Eye (tissue), 1 donor: ENCODE data around the gene KIF9.
"Not testable (repeated sequence)": the region's sequence is repeated elsewhere in the genome, so short reads cannot be mapped to it uniquely, and the experiment has no call there.

Experiments used
- DNase-seq: peaks from one replicate; pipeline ENCODE4 v3.0.0-alpha.2; 2015

Gene KIF9

DNA sequence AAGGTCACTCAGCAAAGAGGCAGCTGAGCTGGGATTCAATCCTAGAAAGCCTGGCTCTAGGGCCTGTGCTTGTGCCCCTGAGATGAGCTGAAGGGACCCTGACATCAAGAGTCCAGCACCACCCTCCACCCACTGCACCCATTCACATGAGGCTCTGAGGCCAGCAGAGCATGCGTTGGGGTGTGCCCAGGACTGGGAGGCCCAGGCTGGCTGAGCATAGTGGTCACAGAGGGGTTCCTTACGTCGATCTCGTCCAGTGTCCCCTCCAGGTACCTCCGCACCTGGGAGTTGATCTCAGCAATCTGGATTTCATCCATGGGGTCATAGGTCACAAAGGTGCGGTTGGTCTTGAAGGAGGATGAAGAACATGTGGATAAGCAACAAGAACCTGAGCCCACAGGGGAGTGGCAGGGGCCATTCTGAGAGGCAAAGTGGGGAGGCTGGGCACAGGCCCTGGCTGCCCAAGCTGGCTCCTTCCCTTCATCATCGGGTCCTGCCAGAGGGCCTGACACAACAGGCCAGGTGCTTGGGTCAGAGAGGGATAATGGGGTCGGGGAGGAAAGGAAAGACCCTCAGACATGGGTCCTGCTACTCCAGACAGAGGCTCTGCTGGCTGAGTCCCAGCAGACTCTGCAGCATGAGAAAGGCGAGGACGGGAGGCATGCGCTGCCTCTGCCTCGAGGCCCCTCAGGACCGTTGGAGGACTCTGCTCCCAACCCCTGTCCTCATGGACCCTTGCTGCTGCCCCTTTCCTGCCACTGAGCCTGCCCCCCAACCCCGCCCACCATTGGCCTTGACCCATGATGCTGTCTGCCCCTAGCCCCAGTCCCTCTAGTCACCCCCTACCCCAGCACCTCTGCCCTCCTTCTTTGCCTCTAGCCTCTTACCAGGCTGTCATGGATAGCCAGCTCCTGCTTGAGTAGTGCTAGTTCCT lies 35.2 kb downstream of the KIF9 start:
- DNase-seq = no peak

DNA sequence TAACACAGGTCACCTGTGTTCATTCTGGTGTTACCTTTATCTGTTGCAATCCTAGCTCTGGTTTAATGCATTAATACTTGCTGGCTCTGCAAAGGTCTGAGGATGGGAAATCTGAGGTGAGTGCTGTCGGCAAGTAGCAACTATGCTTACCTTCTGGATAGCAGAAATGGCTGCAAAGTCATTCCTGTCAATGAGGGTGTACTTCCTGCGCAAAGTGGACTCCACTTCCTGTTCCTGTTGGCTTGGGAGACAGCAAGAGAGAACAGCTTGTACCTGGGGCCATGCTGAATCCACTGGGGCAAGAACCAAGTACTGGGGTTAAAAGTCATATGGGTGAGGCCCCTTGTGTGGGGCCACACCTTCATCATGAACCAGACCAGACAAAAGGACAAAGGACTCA lies 37.3 kb downstream of the KIF9 start:
- DNase-seq = no peak

DNA sequence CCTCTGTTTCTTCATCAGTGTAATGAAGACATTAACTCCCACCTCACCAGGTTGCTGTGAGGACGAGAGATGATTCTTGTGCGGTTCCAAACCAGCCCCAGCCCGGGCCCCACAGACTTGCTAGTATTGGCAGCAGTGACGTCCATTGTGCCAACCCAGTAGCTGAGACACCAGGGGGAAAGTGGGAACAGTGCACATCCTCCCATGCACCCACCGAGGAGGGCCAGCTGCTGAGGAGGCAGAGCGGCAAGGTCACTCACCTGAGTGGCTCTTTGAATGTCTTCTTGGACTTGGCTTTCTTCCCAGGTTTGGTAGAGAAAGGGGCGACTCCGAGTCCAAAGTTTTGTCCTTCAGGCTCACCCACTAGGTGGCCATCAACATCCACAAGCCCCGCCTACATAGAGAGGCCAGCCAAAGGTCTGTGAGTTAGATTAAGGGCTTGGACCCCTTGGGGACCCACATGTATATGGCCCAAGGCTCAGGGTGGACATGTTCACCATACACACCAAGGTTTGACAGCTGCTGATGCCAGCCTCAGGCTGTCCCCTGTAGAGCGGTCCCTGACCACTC lies 38.0 kb downstream of the KIF9 start:
- DNase-seq = no peak

DNA sequence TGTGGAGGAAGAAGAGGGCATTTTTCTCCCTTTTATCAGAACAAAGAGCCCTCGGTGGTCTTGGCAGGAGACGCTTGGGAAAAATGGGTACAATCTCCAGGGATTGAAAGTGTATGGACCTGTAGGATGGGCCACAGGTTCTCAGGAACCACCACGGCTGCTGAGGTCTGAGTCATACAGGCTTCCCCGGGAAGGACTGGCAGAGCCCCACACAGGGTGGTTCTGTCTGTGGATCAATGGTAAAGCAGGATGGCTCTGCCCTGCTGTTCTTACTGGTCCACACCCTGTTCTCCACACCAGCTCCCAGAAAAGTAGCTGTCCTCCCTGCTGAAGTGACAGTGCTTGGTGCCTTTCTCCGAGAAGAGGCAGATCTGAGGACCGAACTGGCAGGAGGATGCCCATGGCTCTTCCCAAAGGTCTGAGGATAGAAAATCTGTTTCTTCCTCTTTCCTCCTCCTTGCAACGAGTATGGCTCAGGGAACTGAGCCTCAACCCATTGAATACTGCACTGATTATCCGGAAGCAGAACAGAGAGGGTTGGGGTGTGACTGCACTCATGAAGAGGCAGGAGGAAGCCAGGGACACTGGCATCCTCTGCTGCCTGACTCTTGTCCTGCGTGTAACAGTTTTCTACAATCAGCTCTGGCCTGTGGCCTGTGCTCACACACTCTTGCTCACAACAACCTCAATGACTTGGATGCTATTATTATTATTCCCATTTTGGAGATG lies 39.0 kb downstream of the KIF9 start:
- no peak for DNase-seq

DNA sequence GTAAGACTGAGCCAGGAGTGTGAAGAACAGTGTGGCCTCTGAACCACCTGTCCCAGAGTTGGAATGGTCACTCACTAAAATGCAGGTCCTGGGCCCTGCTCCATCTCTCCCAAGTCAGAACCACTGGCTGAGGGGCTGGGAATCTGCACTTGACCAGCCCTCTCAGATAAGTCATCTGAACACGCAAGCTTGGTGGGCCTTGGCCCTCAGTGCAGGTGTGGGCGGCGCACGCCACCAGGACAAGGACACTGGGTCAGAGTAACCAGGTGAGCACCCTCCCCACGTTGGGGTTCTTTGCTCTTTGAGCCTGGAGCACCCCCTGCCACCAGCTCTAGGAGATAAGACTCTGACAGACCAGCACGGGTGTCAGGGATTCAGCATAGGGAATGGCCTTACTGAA lies 42.7 kb downstream of the KIF9 start:
- DNase-seq = no peak

DNA sequence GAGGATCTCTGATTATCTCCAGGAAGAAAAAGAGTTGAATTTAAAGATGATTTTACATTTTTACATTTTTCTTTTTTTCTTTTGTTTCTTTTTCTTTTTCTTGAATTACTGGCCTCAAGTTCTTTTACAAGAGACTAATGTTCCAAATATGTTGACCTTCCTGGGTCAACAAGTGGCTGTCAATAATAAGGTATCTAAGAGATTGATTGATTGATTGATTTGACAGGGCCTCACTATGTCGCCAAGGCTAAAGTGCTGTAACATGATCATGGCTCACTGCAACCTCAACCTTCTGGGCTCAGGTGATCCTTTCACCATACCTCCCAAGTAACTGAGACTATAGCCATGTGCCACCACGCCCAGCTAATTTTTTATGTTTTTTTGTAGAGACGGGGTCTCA lies 44.6 kb downstream of the KIF9 start:
- no peak for DNase-seq

DNA sequence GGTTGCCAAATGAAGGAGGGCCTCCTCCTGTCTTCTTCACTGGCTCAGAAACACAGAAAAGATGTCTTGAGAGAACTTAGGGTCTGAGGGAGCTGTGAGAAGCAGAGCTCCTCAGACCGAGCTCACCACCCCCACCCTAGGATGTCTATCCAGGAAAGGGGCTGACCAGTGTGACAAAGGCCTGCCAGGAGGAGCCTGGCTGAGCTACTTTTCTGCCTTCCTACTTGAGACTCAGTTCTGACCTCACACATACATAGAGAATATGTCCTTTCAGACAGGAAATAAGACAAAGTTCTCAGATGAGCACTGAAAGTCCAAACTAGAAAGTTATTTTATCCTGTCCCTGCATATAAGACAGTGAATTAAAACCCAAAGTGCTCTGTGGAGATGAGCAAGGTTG lies 54.5 kb downstream of the KIF9 start:
- no peak for DNase-seq

DNA sequence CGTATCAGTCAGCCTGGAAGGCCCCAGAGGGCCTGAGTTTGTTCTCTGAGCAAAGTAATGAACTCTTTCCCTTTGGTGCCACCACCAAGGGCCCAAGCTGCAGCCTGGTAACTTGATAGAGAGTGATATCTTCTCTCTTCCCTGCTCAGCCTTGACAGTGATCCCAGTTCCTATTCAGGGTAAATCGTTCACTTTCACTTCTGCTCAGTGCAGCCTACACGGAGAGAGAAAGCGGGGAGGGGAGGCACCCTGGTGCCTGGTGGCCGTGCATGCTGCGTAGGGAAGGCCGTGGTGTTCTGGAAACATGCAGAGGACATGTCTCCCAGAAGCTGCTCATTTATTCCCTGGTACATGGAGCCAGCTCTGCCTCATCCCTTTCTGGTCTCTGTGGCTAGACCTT lies 54.9 kb downstream of the KIF9 start:
- no peak for DNase-seq

DNA sequence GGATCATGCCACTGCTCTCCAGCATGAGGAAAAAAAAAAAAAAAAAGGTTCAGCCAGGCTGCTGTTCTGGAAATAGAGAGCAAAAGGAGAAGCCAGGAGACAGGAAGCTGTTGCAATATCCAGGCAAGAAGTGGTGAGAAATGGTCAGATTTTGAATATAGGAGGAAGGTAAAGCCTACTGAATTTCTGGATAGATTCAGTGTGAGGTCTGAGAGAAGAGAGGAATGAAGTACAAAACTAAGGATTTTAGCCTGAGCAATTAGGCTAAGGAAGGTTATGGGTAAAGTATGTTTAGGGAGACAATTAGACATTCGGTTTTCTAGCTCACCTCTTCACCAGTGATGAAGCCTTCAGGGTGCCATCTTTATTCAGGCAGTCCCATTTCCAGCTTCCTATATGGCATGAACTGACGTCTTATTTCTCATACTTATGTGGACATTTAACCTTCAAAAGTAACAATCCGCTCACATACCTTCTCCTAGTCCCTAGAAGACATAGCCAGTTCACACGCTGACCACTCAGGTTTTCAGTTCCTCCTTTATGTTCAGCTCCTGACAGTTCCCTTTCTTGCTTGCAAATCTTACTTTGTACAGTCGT lies 57.2 kb downstream of the KIF9 start:
- DNase-seq = no peak

DNA sequence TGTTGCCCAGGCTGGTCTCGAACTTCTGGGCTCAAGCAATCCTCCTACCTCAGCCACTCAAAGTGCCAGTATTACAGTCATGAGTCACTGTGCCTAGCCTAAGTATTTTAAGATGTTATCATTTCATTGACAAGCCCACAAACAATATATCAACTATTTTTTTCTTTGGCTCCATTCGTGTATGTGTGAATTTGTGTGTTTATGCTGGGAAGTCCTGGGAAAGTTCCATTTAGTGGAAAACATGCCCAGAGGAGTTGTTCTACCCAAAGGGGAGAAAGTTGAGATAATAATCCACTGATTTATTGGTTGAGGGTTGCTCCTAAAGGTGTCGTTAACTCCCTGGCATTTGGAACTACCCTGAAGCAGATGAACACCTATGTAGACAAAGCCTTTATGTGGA lies 58.8 kb downstream of the KIF9 start:
- DNase-seq = no peak

DNA sequence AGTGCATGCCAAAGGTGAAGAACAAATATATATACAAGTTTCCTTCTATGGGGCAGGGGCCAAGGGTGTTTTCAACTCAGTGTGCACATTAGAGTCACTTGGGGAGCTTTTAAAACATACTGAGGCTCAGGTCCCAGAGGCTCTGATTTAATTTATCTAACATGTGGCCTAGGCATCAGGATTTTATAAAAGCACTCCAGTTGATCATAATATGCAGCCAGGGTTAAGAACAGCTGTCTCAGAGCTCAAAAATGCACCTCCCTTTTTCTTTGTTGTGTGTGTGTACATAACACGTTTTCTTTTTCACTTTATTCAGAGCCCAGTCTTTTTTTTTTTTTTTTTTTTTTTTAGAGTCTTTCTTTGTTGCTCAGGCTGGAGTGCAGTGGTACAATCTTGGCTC lies 60.8 kb downstream of the KIF9 start:
- no peak for DNase-seq

DNA sequence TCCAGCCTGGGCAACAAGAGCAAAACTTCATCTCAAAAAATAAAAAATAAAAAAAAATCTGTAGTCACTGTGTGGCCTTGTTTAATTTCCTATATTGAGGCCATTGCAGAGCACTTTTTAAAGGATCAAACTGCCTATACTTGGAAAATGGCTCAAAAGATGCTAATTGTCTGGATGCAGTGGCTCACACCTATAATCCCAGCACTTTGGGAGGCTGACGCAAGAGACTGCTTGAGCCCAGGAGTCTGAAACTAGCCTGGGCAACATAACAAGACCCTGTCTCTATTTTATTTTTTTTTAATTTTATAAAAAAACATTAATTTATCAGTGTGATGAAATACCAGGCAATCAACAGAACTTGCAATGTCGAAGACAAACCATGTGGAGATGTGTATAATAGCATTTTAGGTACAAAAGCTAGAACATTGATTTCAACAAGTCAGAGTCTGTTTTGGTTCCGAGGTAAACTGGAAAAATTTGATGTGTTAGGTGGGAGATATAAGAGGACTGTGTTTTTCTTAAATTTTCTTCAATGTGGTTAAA lies 71.7 kb downstream of the KIF9 start:
- DNase-seq = no peak

DNA sequence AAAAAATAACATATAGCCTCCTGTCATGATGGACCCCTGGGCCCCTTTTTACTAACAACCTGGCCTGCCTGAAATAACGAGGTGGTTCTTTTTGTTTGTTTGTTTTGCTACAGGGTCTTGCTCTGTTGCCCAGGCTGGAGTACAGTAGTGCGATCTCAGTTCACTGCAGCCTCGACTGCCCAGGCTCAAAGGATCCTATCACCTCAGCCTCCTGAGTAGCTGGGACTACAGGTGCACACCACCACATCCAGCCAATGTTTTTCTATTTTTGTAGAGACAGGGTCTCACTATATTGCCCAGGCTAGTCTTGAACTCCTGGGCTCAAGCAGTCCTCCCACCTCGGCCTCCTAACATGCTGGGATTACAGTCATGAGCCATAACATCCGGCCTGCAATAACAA lies 76.6 kb downstream of the KIF9 start:
- DNase-seq = not testable (repeated sequence)

DNA sequence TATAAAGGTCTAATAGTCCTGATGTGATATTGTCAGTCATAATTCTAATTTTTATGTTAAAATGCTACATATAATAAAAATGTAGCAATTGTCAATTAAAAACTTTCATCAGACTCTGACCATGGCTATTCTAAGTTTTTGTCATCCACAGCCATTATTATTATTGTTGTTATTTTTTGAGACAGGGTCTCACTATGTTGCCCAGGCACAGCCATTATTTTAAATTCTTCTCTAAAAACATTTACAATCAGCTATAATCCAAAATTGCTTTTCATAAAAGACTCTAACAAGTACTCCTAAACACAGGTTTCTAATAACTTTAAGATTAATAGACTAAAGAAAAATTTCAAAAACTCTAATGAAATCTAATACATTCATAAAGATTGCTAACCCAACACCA lies 77.7 kb downstream of the KIF9 start:
- DNase-seq = no peak

DNA sequence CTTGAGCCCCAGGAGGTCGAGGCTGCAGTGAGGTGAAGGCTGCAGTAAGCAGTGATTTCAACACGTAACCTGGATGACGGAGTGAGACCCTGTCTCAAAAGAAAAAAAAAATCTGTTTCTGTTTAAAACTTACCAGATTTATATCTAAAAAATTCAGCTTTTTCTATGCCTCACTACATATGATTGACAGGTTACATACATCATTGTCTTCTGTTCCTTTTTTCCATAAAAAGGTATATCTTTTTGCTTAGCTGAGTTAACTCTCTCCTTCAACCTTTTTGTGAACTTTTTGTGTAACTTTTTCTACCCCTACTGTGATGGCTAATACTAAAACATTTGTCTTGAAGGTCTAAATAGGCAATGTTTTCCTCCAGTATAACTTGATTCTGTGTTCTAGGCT lies 80.1 kb downstream of the KIF9 start:
- DNase-seq = no peak

DNA sequence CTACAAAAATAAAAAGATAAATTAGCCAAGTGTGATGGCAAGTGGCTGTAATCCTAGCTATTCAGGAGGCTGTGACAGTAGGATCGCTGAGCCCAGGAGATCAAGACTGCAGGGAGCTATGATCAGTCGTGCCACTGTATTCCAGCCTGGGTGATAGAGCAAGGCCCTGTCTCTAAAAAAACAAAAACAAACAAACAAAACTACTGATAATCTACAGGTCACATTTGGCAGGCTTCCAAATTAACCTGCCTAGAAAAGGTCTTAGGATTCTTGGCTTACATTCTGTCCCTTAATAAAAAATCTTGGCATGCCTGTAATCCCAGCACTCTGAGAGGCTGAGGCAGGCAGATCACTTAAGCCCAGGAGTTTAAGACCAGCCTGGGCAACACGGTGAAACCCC lies 85.3 kb downstream of the KIF9 start:
- DNase-seq = no peak

DNA sequence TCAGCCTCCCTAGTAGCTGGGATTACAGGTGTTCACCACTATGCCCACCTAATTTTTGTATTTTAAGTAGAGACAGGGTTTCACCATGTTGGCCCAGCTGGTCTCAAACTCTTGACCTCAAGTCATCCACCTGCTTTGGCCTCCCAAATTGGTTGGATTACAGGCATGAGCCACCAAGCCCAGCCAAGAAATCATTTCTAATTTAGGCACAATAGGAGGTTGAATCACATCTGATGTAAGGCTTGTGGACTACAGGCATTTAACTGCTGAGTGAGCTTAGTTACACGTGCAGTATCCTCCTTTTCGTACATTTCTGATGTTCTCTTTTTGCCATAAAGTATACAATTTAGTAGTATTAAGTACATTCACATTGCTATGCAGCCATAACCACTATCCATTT lies 87.6 kb downstream of the KIF9 start:
- DNase-seq = no peak

DNA sequence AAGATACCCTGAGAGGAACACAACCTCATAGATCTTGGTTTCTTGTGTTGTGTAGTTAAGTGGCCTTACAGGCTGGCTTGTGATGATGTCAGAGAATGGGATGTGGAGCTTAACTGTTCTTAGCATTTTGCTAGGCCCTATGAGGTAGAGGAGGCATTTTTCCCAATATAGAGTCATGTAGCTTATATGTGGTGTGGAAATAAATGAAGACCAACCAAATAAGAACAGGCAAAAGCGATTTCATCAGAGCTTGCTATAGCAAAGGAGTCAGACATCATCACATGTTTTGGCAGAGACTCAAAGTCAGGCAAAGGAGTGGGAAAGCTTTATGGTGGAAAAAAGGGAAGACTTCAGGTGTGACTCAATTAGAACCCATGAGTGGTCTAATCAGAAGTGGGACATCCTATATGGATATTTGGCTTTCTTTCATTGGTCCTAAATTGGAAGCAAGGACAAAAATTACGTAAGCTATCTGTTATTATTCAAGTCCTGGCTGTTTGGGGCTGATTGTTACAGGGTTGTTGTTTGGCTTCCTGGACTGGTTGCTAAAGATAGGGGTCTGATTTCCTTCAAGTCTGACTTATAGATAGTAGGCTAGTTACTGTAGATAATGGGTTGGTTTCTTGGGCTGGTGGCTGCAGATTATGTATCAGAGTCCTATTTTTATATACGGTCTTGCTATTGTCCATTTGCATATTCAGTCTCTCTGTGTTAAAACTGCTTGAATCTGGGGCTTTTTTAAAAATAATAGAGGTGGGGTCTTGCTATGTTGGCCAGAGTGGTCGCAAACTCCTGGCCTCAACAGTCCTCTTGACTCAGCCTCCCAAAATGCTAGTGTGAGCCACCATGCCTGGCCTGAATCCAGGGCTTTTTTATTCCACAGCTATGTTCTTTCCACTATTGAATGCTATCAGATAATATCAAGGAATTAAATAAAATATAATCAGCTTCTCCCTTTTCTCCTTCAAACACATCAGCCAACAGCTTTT lies 88.4 kb downstream of the KIF9 start:
- DNase-seq = no peak

DNA sequence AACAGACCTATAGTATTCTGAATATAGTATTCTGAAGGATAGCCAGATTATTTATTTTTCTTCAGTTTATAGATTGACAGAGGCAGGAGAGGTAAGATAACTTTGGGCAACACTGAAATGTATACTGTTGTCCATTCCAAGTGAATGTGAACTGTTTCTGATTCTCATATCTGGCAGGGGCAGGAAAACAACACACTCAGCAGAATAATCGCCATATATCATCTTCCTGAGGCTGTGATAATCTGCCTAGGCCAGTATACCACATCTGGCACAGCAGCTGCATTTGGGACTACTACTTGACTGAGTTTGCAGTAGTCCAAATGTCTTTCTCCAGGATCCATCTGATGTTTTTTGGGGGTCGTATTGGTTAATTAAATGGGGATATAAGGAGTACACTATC lies 96.3 kb downstream of the KIF9 start:
- DNase-seq = no peak

DNA sequence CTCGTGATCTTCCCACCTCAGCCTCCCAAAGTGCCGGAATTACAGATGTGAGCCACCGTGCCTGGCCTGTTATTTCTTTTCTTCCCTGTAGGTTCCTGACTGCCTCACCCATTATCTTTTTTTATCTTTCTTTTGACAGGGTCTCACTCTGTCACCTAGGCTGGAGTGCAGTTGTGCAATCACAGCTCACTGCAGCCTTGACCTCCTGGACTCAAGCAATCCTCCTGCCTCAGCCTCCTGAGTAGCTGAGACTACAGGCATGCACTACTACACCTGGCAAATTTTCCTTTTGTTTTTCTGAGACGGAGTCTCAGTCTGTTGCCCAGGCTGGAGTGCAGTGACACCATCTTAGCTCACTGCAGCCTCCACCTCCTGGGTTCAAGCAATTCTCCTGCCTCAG lies 100.9 kb downstream of the KIF9 start:
- DNase-seq = not testable (repeated sequence)

DNA sequence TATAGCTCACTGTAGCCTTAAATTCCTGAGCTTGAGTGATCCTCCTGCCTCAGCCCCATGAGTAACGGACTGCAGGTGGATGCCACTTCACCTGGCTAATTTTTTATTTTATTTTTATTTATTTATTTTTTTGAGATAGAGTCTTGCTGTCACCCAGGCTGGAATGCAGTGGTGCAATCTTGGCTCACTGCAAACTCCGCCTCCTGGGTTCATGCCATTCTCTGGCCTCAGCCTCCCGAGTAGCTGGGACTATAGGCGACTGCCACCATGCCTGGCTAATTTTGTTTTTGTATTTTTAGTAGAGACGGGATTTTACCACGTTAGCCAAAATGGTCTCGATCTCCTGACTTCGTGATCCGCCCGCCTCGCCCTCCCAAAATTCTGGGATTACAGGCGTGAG lies 102.6 kb downstream of the KIF9 start:
- not testable (repeated sequence) for DNase-seq
